Fibroblast of lung (primary cell): ENCODE measurements around the gene WSB2.

Source experiments
- EZH2 ChIP-seq: IDR thresholded peaks from 2 replicates; pipeline ENCODE4 v1.5.1; 2012; ENCODE audit warnings: low read length, control low read depth, mild to moderate bottlenecking; ENCODE audit errors: missing control alignments
- TF ChIP-seq, protein P1 (sequence below), 2 donors: IDR thresholded peaks in 1 of 2; conservative IDR thresholded peaks in 1 of 2; 1 replicate in 1 of 2; 2 replicates in 1 of 2; pipeline ENCODE4 v1.5.1; 2011 to 2012; ENCODE audit warnings: low read length in 2 of 2, control low read depth in 1 of 2, inconsistent platforms in 1 of 2, low read depth in 1 of 2, mild to moderate bottlenecking in 1 of 2

DNA sequence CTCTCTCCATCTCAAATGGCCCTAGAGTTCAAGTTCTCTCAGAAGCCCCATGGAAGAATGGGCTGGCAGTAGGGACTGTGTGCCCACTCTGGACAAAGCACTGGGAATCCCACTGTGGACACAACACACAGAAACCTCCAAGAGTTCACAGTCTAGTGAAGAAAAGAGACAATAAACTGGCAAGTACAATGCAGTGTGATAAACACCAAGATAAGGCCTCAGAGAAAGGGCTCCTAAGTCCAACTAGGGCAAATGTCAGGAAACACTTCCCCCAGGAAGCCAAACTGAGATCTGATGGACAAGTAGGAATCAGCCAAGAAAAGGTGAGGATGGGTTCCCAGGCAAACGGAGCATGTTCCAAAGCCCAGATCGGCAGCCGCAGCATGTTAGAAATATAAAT is 37.4 kb upstream of the WSB2 start:
- TF ChIP-seq, protein P1, sequence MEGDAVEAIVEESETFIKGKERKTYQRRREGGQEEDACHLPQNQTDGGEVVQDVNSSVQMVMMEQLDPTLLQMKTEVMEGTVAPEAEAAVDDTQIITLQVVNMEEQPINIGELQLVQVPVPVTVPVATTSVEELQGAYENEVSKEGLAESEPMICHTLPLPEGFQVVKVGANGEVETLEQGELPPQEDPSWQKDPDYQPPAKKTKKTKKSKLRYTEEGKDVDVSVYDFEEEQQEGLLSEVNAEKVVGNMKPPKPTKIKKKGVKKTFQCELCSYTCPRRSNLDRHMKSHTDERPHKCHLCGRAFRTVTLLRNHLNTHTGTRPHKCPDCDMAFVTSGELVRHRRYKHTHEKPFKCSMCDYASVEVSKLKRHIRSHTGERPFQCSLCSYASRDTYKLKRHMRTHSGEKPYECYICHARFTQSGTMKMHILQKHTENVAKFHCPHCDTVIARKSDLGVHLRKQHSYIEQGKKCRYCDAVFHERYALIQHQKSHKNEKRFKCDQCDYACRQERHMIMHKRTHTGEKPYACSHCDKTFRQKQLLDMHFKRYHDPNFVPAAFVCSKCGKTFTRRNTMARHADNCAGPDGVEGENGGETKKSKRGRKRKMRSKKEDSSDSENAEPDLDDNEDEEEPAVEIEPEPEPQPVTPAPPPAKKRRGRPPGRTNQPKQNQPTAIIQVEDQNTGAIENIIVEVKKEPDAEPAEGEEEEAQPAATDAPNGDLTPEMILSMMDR (conservative IDR thresholded peaks at IDR 0.05 in 1 of 2, IDR thresholded peaks at IDR 0.05 in 1 of 2; ENCODE audit: low read depth in 1 of 2, low read length in 2 of 2): no peak
- TF ChIP-seq EZH2: no peak
